ENCODE results near the gene CD200.

DNA sequence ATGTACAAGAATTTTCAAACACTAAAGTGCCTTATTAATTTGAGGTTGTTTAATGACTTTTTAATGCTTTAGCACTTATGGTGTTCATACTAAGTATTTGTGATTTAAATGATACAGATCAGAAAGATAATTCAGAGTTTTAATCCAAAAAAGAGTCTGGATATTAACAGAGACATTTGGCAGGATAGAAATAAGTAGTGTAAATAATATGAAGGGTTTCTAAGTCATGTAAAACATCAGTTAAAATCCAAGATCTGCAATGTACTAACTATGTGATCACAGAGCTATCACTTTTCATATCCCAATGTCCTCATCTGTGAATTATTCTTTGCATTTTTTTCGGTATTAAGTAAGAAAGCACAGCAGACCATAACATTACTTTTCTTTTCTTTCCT is 62.9 kb downstream of the CD200 start:
- TF ChIP-seq CTCF (IDR thresholded peaks at IDR 0.05; ENCODE audit: low read length): no peak
- no peak for TF ChIP-seq EZH2 (optimal IDR thresholded peaks at IDR 0.05; ENCODE audit: low read depth, low read length)
- no peak for TF ChIP-seq EZH2phosphoT487 (IDR thresholded peaks at IDR 0.05; ENCODE audit: low read length)
